B cell (primary cell): ENCODE data around the gene CCDC160.

Experiments used
- CTCF ChIP-seq: fragments of 200-600 bp; IDR thresholded peaks from one replicate; pipeline ENCODE4 v1.8.0; 2022; ENCODE audit warnings: antibody characterized with exemption, mild to moderate bottlenecking
- EZH2 ChIP-seq: IDR thresholded peaks from 2 replicates; pipeline ENCODE4 v1.6.1; 2012; ENCODE audit warnings: borderline replicate concordance, low read depth, mild to moderate bottlenecking, moderate library complexity, low read length; ENCODE audit not compliant: insufficient read depth, poor library complexity, severe bottlenecking

DNA sequence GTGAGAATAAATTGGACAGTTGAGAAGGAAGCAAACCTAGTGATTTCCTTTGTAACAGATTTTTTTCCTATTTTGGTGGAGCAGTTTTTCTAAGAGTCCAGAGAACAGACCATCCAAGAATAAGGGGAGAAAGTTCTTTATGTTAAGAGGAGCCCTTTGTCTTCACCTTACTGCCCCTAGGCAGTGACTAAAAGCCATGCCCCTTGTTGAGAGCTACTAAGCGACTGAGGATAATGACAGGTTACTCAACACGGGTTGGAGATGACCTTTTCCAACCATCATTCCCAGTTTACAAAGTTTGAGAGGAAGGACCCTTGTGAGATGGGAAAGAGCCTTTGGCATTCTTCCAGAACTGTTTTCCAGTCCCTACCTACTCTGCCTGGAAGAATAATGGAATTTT, 3.2 kb downstream of the CCDC160 start:
- TF ChIP-seq CTCF = no peak
- TF ChIP-seq EZH2 = no peak
